Lower leg skin (tissue), 4 donors: ENCODE data around the gene SLC9C1. TPM values are rescaled to one million over a fixed set of nuclear protein-coding genes. Genes with fewer than 3 reads are reported as not detected.
A peak's percentile ranks its signal among the peaks of the same experiment; 100 is the strongest.

ENCODE experiments used
- DNase-seq, 2 donors: peaks; one replicate each; pipeline ENCODE4 v3.0.0-alpha.2; 2019; ENCODE audit warnings: low spot score in 2 of 2
- H3K4me3 ChIP-seq: fragments of 200-600 bp; sonication (generic); 2 replicates; pipeline ENCODE4 v1.5.1; 2017; ENCODE audit warnings: mild to moderate bottlenecking, low read depth; ENCODE audit not compliant: poor library complexity, severe bottlenecking
- POLR2A ChIP-seq, 2 donors: fragments of 450-650 bp; IDR thresholded peaks; one replicate each; pipeline ENCODE4 v1.6.1; 2016 to 2017; ENCODE audit warnings: antibody characterized with exemption in 2 of 2, mild to moderate bottlenecking in 1 of 2, moderate library complexity in 1 of 2
- whole genome bisulfite sequencing, 2 donors: methylation state at CpG; one replicate each; pipeline ENCODE4 v1.1.5; 2018; 5-methylcytosine and 5-hydroxymethylcytosine counted together
- intact Hi-C: fragments of 100-400 bp; cut with DNase I; formaldehyde crosslinking; loops from one replicate; pipeline ENCODE4 v1.15.0; 2023; ENCODE audit warnings: low total_unique reads
- total RNA-seq, 4 donors: library from RNA; depleted of rRNA; stranded (reverse); fragments of >200 nt; gene quantifications; one replicate each; pipeline ENCODE4 v1.1.0, GENCODE V29; 2016
- TF ChIP-seq, protein P1 (sequence below), 3 donors: fragments of 450-650 bp; IDR thresholded peaks; one replicate each; pipeline ENCODE4 v1.5.1; 2016; ENCODE audit warnings: antibody characterized with exemption in 3 of 3, mild to moderate bottlenecking in 3 of 3, moderate library complexity in 2 of 3

The SLC9C1 gene
- total RNA-seq, 4 donors from 2014 or later, result not detected

DNA sequence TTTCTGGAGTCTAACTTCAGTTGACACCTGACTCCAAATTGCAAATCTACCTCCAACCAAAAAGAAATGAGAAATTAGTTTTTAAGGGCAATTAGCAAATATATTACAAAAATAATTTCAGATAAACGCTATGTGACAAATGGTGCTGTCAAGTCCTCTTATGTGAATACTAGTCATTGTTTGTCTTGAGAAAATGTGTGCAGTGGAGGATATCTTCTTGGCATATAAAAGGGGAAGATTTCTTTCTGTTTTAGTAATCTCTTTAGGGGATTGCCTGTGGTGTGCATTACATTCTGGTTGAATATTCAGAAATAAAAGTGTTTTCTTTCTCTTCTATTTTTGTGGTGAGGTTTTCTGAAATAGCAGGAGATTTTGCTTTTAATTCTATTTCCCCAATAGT lies 158.0 kb downstream of the SLC9C1 start:
- no peak for TF ChIP-seq POLR2A (IDR thresholded peaks at IDR 0.05)
- TF ChIP-seq, protein P1, sequence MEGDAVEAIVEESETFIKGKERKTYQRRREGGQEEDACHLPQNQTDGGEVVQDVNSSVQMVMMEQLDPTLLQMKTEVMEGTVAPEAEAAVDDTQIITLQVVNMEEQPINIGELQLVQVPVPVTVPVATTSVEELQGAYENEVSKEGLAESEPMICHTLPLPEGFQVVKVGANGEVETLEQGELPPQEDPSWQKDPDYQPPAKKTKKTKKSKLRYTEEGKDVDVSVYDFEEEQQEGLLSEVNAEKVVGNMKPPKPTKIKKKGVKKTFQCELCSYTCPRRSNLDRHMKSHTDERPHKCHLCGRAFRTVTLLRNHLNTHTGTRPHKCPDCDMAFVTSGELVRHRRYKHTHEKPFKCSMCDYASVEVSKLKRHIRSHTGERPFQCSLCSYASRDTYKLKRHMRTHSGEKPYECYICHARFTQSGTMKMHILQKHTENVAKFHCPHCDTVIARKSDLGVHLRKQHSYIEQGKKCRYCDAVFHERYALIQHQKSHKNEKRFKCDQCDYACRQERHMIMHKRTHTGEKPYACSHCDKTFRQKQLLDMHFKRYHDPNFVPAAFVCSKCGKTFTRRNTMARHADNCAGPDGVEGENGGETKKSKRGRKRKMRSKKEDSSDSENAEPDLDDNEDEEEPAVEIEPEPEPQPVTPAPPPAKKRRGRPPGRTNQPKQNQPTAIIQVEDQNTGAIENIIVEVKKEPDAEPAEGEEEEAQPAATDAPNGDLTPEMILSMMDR (IDR thresholded peaks at IDR 0.05), result no peak

DNA sequence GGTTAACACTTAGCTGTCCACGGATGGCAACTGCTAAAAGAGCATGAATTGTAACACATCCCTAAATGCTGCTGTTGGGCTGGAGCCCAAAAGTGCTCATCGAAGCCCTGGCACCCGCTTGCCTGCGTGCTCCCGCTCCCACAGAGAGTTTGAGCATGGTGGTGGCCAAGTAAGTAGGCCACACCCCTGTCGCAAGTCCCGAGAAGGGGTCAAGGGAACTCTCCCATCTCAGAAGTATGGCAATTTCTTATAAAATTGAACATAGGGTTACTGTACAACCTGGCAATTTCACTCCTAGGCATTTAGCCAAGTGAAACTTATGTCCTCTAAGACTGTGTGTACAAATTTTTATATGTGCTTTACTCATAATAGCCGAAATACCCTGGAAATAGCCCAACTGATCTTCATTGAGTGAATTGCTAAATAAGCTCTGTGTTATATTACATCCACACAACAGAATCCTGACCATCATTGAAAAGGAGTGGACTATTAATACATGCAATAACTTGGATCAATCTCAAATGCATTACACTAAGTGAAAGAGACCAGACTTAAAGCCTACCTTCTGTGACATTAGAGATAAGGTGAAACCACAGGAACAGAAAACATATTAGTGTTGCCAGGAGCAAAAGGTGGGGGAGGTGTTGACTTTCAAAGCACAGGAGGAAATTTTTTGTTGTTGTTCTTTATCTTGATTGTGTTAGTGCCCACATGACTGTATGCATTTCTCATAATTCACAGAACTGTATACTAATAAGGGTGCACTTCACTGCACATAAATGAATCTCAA lies 159.5 kb downstream of the SLC9C1 start:
- TF ChIP-seq POLR2A (IDR thresholded peaks at IDR 0.05), result no peak
- H3K4me3 ChIP-seq, result no peak overlapping the region
- intact Hi-C loops, result no loop called here
- DNase-seq, result no peak
- 69 to 70% methylated on average over 8 of the region's 8 CpGs for WGBS, 2 donors

More for the DNA sequence above, 158.0 kb downstream of the SLC9C1 start:
- WGBS, 2 donors, result 61 to 79% methylated on average over 1 of the region's 1 CpG
- intact Hi-C loops, result no loop called here
- DNase-seq, result no peak
- no peak overlapping the region for H3K4me3 ChIP-seq

DNA sequence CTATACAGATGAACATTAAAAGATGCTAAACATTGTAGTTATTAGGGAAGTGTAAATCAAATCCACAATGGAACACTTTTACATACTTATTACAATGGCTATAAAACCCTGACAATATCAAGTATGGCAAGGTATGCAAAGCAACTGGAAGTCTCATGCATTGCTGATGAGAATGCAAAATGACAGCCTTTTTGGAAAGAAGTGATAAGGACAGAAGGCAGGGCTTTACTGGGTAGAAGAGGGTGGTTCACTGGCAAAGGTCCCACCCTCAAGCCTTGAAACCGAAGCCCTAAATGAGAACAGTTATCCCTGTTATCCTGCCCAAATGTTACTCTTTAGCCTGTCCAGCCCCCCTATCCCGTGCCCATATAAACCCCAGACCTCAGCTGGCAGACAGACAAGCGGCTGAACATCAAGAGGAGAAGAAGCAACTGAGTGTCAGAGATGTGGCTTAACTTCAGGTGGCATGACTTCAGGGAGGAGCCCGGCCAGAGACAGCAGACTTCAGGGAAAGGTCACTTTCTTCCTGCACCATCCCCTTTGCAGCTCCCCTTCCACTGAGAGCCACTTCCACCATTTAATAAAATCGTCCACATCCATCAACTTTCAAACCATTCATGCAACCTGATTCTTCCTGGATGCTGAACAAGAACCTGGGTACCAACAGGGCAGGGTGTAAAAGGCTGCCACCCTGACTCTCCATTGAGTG lies 160.2 kb downstream of the SLC9C1 start:
- no peak overlapping the region for H3K4me3 ChIP-seq
- DNase-seq, result no peak
- intact Hi-C loops, result no loop called here
- WGBS, 2 donors, result 83 to 85% methylated on average over 5 of the region's 5 CpGs
- TF ChIP-seq, protein P1 (IDR thresholded peaks at IDR 0.05), result no peak
- TF ChIP-seq POLR2A (IDR thresholded peaks at IDR 0.05), result no peak

DNA sequence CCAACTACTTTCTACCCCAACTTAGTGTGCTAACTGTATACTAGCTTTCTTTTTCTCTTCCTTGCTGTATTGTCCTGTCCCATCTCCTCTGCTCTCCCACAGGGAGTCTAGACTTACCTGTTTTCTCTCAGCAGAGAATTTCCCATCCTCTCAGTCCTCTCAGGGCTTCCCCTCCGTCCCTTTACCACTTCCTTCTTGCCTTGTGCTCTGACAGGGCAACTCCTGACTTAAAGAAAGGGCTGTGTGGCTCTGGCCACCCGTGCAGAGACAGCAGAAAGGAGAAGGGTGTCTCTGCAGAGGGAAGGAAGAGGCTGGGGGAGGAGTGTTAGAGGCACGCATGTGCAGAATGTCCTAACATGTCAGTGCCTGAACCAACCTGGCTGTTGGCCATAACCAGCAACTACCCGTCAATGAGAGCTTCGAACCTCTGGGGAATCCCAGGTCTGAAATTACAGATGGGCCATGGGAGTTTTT lies 161.0 kb downstream of the SLC9C1 start, which contains the start of gene GCSAM:
TSS of gene GCSAM (minus strand) at position 274 of the 474 bp plus-strand sequence. CDS start at position 146, 128 bp downstream.
- intact Hi-C loops, result no loop called here
- no peak within 1 kb of the TSS for H3K4me3 ChIP-seq
- 20 to 41% methylated on average over 5 of the region's 5 CpGs for WGBS, 2 donors
- TF ChIP-seq, protein P1 (IDR thresholded peaks at IDR 0.05), result no peak
- no peak for TF ChIP-seq POLR2A (IDR thresholded peaks at IDR 0.05)
- peak in 1 of 2 donors; percentile 63 for DNase-seq

DNA sequence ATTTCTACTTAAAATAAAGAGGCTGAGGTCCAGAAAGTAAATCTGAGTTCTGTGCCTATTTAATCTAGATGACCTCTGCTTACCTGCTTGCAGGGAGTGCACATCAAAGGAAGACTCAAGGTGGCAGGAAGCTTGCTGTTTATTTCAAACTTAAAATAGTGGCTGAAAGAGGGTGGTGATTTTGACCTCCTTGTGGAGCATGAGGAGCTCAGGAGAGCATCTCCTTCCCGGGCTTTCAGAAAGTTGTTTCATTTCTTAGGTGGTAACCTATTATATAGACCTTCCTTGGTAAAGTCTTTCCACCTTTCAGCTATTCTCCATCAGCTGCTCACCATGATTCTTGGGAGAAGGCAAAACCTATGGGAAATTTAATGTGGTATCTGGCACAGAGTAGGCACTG lies 161.5 kb downstream of the SLC9C1 start:
- 86 to 96% methylated on average over 1 of the region's 1 CpG for WGBS, 2 donors
- intact Hi-C loops, result no loop called here
- no peak for TF ChIP-seq POLR2A (IDR thresholded peaks at IDR 0.05)
- TF ChIP-seq, protein P1 (IDR thresholded peaks at IDR 0.05), result no peak
- H3K4me3 ChIP-seq, result no peak overlapping the region
- no peak for DNase-seq

DNA sequence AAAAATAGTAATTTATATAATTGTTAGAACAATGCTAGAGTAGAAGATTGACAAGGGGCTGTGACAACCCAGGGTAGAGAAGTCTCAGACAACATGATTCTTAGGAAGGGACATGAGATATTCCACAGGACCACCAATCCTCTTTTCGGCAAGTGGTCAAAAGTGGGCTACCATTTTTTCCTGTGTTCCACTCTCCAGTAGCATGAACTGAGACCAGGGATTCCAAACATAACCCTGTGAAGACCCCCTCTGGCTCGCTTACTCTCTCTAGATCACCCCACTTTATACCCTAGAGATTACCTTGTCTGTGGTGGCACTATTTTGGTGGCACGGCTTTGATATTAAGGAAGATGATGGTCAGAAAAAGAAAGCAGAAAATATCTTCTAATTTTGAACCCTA lies 161.9 kb downstream of the SLC9C1 start:
- no peak for TF ChIP-seq POLR2A (IDR thresholded peaks at IDR 0.05)
- TF ChIP-seq, protein P1 (IDR thresholded peaks at IDR 0.05), result no peak

More for the DNA sequence above, 161.9 kb downstream of the SLC9C1 start:
- intact Hi-C loops, result no loop called here
- no peak for DNase-seq
- 93 to 96% methylated on average over 3 of the region's 3 CpGs for WGBS, 2 donors
- no peak overlapping the region for H3K4me3 ChIP-seq
